Skeletal muscle satellite cell (primary cell): ENCODE measurements around the gene S100A12.

Source experiments
- H3K27me3 ChIP-seq: 2 replicates; pipeline ENCODE4 v1.7.0; 2013; ENCODE audit warnings: low read length; ENCODE audit not compliant: control insufficient read depth, insufficient read depth
- H3K36me3 ChIP-seq: 2 replicates; pipeline ENCODE4 v1.7.0; 2013; ENCODE audit warnings: mild to moderate bottlenecking, control low read depth, low read length; ENCODE audit not compliant: insufficient read depth
- H3K4me1 ChIP-seq: 2 replicates; pipeline ENCODE4 v1.7.0; 2013; ENCODE audit warnings: low read length; ENCODE audit not compliant: control insufficient read depth, insufficient read depth
- H3K4me2 ChIP-seq: 2 replicates; pipeline ENCODE4 v1.7.0; 2013; ENCODE audit warnings: mild to moderate bottlenecking, low read length
- H3K4me3 ChIP-seq: 2 replicates; pipeline ENCODE4 v1.7.0; 2013; ENCODE audit warnings: low read length
- H3K9ac ChIP-seq: 2 replicates; pipeline ENCODE4 v1.7.0; 2013; ENCODE audit warnings: mild to moderate bottlenecking, low read depth, low read length, moderate library complexity
- H3K9me3 ChIP-seq: replicated peaks from 2 replicates; pipeline ENCODE4 v1.7.0; 2013; ENCODE audit warnings: mild to moderate bottlenecking, control low read depth, low read length

Gene S100A12

GRCh38 chr1:153384958-153385580 lies 9.6 kb upstream of the S100A12 start:
- Histone ChIP-seq H3K36me3 (no peaks in the 10 kb centered on the region), H3K9ac (no peak overlapping the region), H3K27me3 (peaks cover 3% of the 10 kb centered on the region), H3K4me1 (no peaks in the 10 kb centered on the region), H3K9me3 (no peaks in the 10 kb centered on the region), H3K4me2 (no peak overlapping the region), H3K4me3 (no peak overlapping the region)

DNA sequence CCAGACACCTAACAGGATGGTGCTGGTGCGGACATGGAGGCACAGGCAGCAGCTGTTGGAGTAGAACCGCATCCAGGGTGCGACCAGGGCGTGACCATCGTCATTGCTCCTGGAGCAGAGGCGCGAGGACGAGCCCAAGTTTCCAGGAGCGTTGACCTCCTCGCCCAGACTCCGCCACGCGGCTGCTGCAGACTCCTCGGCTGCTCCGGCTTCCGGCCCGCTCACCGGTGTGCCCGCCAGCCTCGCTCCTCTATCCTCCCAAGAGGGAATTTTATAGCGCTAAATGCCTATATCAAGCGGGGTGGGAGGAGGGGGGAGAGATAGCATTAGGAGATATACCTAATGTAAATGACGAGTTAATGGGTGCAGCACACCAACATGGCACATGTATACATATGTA lies 5.3 kb upstream of the S100A12 start:
- Histone ChIP-seq H3K4me3 (no peak overlapping the region), H3K4me1 (no peaks in the 10 kb centered on the region), H3K9me3 (no peaks in the 10 kb centered on the region), H3K4me2 (no peak overlapping the region), H3K27me3 (peaks cover 7% of the 10 kb centered on the region), H3K9ac (no peak overlapping the region), H3K36me3 (no peaks in the 10 kb centered on the region)

DNA sequence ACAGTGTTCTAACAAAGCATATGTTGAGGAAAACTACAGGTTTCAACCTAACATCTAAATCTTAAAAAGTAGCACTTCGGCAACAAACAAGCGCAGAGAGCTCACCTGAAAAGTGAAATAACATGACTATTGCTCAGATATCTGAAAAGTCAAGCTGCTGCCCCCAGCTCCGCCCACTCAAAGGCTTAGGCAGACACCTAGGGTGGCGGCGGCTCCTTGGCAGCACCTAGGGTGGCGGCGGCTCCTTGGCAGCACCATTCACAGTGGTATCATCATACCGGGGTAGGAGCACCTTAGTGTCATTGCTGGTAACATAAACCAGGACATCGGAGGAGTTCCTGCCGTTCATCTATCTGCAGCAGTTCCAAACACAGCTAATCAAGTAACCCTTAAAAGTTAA lies 4.2 kb upstream of the S100A12 start:
- Histone ChIP-seq H3K36me3 (no peaks in the 10 kb centered on the region), H3K9ac (no peak overlapping the region), H3K4me1 (no peaks in the 10 kb centered on the region), H3K9me3 (no peaks in the 10 kb centered on the region), H3K27me3 (peaks cover 3% of the 10 kb centered on the region), H3K4me3 (no peak overlapping the region), H3K4me2 (no peak overlapping the region)

GRCh38 chr1:153374071-153374470 lies 1.4 kb downstream of the S100A12 start:
- H3K9ac ChIP-seq = no peak overlapping the region
- peaks cover 7% of the 10 kb centered on the region for H3K27me3 ChIP-seq
- H3K4me1 ChIP-seq = no peaks in the 10 kb centered on the region
- H3K4me3 ChIP-seq = no peak overlapping the region
- no peaks in the 10 kb centered on the region for H3K36me3 ChIP-seq
- no peak overlapping the region for H3K4me2 ChIP-seq
- H3K9me3 ChIP-seq = no peaks in the 10 kb centered on the region

DNA sequence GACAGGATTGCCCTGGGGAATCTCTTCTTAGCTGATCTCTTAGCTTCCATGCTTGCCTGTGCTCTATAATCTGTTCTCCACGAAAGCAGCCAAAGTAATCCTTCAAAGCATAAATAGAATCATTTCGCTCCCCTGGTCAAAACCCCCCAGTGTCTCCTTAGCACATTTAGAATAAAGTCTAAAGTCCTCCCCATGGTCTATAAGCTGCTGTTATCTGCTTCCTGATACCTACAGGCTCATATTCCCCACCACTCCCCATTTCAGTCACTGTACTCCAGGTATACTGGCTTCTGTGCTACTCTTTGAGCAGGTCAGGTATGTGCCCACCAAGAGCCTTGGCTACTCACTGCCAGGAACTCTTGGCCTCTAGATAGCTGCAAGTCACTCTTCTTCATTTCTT lies 2.9 kb downstream of the S100A12 start:
- H3K9ac ChIP-seq = no peak overlapping the region
- H3K4me3 ChIP-seq = no peak overlapping the region
- H3K36me3 ChIP-seq = no peaks in the 10 kb centered on the region
- no peak overlapping the region for H3K4me2 ChIP-seq
- H3K4me1 ChIP-seq = no peaks in the 10 kb centered on the region
- peaks cover 9% of the 10 kb centered on the region for H3K27me3 ChIP-seq
- no peaks in the 10 kb centered on the region for H3K9me3 ChIP-seq

- H3K27me3 ChIP-seq = peaks cover 18% of the 10 kb centered on the region
- no peak overlapping the region for H3K4me3 ChIP-seq
- H3K4me2 ChIP-seq = no peak overlapping the region
- no peaks in the 10 kb centered on the region for H3K4me1 ChIP-seq
- H3K36me3 ChIP-seq = no peaks in the 10 kb centered on the region
- no peak overlapping the region for H3K9ac ChIP-seq
- no peaks in the 10 kb centered on the region for H3K9me3 ChIP-seq
These were observed 4.2 kb downstream of the S100A12 start for GRCh38 chr1:153371231-153371630.

- Histone ChIP-seq H3K4me1 (no peaks in the 10 kb centered on the region), H3K4me3 (no peak overlapping the region), H3K36me3 (no peaks in the 10 kb centered on the region), H3K27me3 (peaks cover 20% of the 10 kb centered on the region), H3K9ac (no peak overlapping the region), H3K4me2 (no peak overlapping the region), H3K9me3 (no peaks in the 10 kb centered on the region)
These were observed 5.3 kb downstream of the S100A12 start for GRCh38 chr1:153370146-153370545.

DNA sequence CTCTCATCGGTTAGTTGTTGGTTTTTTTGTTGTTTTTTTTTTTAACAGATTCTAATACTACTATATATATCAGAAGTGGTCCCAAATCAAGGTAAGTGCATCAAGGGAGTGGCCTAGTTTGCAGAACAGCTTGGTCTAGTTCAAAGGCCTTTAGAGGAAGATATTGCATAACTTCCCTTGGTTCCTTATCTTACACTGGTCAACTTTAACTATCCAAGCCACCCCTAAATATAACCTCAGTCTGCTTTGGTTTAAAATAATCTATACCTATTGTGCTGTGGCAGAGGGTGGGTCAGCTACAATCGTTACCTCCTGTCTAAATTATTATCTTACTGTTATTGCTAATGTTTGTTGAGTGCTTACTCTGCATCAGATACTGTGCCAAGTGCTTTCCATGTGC lies 6.9 kb downstream of the S100A12 start:
- Histone ChIP-seq H3K4me2 (no peak overlapping the region), H3K4me3 (no peak overlapping the region), H3K9me3 (no peaks in the 10 kb centered on the region), H3K9ac (no peak overlapping the region), H3K4me1 (no peaks in the 10 kb centered on the region), H3K27me3 (peaks cover 33% of the 10 kb centered on the region), H3K36me3 (no peaks in the 10 kb centered on the region)

DNA sequence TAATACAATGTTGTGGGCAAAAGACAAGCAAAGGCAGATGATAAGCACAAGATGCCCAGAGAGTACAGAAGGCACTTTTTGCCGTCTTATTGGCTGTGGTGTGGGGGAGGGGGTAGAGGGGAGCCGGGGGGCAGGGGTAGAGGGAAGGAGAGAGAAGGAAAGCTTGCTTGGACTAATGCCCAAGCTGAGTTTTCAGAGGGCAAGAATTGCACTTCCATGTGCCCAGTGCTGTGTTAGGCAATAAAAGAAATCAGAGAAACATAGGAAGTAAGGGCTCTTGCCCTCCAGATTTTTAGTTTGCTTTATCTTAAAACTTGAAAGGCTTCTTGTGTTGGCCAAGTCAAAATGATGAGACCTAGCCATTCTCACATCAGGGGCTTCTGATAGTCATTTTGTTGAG lies 8.3 kb downstream of the S100A12 start:
- Histone ChIP-seq H3K9me3 (no peaks in the 10 kb centered on the region), H3K27me3 (peaks cover 43% of the 10 kb centered on the region), H3K9ac (no peak overlapping the region), H3K4me1 (no peaks in the 10 kb centered on the region), H3K36me3 (no peaks in the 10 kb centered on the region), H3K4me2 (no peak overlapping the region), H3K4me3 (no peak overlapping the region)

DNA sequence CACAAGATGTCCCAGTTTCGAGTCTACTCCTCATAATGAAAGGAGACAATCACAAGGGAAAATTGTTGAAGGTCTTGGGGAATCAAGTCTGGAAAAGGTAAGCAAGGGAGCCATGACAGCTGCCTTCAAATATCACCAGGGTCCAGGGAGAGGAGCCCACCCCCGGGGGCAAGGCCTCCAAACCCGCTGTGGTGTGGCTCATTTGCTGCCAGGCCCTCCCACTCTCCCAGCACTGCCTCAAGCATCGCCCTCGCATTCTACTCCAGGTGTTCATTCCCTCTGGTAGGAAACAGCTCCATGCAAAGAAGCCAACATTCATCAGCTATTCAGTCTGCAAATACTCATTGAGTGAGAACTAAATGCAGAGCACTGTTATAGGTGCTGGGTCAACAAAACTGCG lies 9.2 kb downstream of the S100A12 start:
- no peaks in the 10 kb centered on the region for H3K9me3 ChIP-seq
- peaks cover 46% of the 10 kb centered on the region for H3K27me3 ChIP-seq
- H3K4me2 ChIP-seq = no peak overlapping the region
- no peak overlapping the region for H3K9ac ChIP-seq
- no peak overlapping the region for H3K4me3 ChIP-seq
- H3K36me3 ChIP-seq = no peaks in the 10 kb centered on the region
- H3K4me1 ChIP-seq = no peaks in the 10 kb centered on the region

DNA sequence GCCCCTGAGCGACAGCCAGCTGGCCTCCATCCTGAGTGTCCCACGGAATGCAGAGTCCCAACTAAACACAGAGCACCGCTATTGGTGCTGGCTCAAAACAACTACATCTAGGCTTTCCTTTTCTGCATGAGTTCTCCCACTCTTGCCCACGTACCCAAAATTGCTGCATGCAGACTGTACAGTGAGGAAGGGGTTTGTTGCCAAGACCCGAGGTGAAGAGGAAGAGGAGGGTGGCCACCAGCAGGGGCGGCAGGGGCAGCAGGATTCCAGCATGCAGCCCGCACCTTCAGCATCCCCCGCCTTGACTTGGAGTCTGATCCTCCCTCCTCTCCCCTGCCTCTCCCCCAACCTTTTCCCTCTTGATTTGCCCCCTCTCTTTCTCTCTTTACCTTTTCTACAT lies 9.7 kb downstream of the S100A12 start:
- Histone ChIP-seq H3K4me1 (no peaks in the 10 kb centered on the region), H3K36me3 (no peaks in the 10 kb centered on the region)

GRCh38 chr1:153364766-153365666 lies 10.4 kb downstream of the S100A12 start:
- Histone ChIP-seq H3K4me3 (no peak overlapping the region), H3K4me2 (no peak overlapping the region), H3K9me3 (no peaks in the 10 kb centered on the region), H3K9ac (no peak overlapping the region), H3K27me3 (peaks cover 50% of the 10 kb centered on the region), H3K36me3 (no peaks in the 10 kb centered on the region), H3K4me1 (no peaks in the 10 kb centered on the region)

More for the DNA sequence above, 9.7 kb downstream of the S100A12 start:
- no peak overlapping the region for H3K4me2 ChIP-seq
- peaks cover 50% of the 10 kb centered on the region for H3K27me3 ChIP-seq
- H3K4me3 ChIP-seq = no peak overlapping the region
- H3K9ac ChIP-seq = no peak overlapping the region
- no peaks in the 10 kb centered on the region for H3K9me3 ChIP-seq
